Kidney capillary endothelial cell (primary cell): Measurements from ENCODE around the gene KRTAP5-1.

ENCODE experiments used
- DNase-seq: peaks from one replicate; pipeline ENCODE4 v3.0.0-alpha.2; 2018; ENCODE audit warnings: low spot score

KRTAP5-1 gene

GRCh38 chr11:1571760-1572196 is 13.3 kb downstream of the KRTAP5-1 start:
- no peak for DNase-seq

DNA sequence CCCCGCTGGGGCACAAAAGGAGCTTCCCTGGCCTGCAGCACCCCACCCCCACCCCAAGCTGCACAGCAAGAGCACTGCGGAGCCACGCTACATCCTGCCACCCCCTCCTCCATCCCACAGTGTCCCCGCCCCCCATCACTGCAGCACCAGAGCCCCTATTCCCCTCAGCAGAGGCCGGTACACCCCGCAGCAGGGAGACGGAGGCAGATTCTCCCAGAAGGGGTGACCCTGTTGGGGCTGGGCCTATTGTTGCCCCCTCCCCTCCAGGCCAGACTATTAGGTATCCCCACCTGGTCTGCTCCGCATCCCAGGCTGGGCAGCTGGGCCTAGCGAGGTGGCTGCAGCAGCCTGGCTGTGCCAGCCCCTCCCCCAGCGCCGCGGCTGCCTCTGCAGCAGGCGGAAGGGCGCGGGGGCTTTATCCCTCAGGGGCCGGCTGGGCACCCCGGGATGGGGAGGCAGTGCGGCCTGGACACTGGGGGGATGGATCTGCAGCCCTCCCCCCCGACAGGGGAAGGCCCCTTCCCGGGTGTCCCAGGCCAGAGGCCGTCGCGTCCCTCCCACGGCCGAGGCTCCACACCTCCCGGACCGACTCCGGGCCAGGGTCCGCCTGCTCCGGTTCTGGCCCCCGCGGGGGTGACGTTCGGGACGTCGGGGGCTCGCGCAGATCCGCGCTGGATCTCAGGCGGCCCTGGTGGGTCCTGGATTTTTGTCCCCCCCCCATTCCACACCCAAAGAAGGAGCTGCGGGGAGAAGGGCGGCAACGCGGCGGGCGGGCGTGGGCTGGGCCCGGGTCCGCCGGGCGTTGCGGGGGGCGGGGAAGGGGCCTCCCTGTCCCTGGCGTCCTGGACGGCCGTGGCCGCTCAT is 14.0 kb downstream of the KRTAP5-1 start:
- DNase-seq = no peak

DNA sequence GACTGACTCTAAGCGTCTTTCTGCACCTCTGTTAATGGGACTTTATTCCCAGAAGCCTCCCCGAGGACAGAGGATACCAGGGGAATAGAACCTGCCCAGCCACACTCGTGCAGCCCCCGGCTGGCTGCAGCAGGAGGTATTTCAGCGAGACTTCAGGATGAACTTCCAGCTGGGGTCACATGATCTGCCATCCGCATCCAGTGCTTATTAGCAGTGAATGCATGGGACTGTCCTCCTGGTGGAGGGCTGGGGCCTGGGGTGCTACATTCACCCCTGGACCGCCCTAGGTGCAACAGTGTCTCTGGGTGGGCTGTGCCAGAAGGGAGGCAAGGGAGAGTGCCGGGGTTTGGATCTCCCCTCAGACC is 14.6 kb downstream of the KRTAP5-1 start:
- no peak for DNase-seq

- no peak for DNase-seq
Measured at GRCh38 chr11:1570001-1570453, 15.1 kb downstream of the KRTAP5-1 start.

DNA sequence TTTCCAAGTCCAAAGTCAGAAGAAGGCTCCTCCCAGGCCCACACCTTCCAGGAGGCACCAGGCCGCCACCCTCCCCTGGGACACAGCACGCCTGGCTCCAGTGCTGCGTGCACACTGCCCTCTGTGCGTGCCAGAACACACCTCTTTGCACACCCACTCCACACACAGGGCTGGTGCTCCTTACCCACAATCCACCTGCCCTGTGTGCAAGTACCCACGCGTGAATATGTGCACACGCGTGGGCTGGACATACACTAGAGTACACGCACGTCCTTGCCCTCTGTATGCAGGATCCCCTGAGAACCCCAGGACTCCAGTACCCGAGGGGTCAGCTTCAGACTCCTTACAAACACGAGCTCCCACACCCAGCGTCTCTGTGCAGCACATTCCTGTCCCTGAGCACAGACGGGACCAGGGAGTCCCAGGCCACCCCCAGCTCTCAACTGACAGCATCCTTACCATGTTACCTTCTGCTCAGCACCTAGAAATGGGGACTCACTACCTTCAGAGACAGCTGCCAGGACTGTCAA is 15.8 kb downstream of the KRTAP5-1 start:
- DNase-seq = no peak

- DNase-seq = no peak
Measured at GRCh38 chr11:1568441-1568911, 16.6 kb downstream of the KRTAP5-1 start.

DNA sequence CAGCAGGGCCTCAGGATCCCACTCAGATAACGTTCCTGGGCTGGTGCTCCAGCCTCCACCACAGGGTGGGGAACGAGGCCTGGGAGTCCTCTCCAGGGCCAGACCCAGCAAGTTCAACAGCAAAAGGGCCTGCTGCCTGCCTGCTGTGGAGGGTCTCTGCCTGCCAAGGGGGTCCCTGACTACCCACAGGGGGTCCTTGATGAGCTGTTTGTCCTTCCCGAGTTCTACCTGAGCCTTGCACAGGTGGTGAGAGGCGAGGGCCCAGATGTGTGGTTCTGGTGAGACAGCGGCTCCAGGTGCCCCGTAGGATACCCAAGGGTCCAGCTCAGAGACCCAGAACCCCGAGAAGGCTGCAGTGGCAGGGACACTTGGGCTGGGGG is 17.4 kb downstream of the KRTAP5-1 start:
- no peak for DNase-seq

GRCh38 chr11:1567052-1567720 is 17.9 kb downstream of the KRTAP5-1 start:
- no peak for DNase-seq

DNA sequence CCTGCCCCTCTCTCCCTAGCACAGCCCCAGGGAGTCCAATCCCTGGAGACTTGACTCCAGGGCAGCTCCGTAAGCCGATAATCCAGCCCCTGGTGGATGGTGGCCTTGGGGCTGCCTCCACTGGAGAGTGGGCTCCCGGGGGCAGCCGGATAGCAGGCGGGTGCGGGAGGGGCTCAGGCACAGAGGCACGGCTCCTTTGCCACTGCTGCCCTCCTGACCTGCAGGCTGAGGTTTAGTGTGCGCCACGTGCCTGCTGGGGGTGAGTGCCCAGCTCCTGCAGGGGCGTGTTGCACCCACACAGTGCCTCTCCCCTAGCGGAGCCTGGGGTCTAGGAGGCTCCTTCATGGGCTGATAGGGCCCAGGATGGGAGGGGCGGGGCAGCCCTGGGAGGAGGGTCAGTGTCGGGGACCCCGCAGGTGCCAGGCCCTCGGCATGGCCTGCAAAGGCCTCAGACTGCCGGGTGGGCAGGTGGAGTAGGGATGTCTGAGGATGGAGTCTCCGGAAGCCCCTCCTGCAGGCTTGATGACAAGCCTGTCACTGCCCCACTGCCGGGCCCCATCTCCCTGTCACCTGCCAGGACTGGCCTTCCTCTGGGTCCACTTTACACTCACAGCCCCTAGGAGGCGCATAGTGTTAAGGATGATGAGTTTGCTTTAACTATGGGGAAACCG is 18.6 kb downstream of the KRTAP5-1 start:
- DNase-seq = no peak

GRCh38 chr11:1565904-1566247 is 19.2 kb downstream of the KRTAP5-1 start:
- no peak for DNase-seq

DNA sequence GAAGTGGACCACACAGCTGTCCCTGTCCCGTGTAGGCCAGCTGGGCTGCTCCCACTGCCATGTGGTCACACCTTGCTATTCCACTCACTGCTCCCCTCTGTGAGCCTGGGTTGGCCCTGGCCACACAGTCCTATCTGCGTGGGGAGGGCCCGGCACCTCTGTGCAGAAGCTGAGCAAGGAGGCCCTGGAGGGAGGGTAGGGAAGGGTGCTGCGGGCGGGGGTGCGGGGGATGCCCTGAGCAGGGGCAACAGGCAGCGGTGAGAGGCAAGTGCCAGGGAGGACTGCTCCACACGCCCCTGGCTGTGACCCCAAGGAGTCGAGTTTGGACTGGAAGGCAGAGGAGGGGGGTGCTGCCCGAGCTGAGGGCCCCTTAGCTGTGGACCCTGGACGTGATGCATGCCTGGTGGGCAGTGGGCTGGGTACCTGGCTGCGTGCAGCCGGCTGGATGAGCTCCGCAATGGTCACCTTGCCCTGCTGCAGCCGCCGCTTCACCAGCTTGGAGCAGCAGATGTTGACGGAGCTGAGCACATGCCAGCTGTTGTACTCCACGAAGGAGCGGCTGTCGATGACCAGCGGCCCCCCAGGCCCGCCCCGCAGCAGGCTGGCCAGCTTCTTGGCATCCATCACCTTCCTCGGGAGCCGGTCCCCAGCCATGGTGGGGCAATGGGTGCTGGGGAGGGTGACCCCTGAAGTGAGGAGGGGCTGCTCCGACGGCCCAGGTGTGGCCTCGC is 19.7 kb downstream of the KRTAP5-1 start:
- DNase-seq = no peak

DNA sequence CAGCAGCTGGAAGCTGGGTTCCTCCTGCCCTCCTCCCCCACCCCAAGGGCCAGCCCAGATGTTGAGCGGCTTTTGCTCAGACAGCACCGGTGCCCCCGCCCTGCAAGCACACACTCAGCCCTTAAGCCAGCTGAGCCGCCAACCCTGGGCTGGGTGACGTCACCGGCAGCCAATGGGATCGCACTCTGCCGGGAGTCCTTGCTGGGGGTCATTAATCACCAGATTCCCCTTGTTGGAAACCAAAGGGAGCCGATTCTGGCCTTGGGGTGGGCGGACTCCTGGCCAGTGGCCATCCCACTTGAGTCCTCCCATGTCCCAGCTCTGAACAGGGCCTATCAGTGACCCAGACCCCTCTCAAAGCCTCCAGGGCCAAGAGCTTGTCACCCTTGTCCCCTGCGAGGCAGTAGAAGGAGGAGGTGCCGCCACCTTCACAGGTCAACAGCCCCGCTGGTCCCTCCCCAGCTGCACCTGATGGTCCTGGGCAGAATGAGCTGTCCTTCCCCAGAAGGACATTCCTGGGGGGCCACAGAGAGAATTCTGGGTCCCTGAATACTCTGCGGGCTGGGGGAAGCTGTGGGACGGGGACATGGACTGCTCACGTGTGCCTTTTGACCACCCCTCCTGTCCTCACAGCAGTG is 20.4 kb downstream of the KRTAP5-1 start:
- peak; percentile 62 for DNase-seq

DNA sequence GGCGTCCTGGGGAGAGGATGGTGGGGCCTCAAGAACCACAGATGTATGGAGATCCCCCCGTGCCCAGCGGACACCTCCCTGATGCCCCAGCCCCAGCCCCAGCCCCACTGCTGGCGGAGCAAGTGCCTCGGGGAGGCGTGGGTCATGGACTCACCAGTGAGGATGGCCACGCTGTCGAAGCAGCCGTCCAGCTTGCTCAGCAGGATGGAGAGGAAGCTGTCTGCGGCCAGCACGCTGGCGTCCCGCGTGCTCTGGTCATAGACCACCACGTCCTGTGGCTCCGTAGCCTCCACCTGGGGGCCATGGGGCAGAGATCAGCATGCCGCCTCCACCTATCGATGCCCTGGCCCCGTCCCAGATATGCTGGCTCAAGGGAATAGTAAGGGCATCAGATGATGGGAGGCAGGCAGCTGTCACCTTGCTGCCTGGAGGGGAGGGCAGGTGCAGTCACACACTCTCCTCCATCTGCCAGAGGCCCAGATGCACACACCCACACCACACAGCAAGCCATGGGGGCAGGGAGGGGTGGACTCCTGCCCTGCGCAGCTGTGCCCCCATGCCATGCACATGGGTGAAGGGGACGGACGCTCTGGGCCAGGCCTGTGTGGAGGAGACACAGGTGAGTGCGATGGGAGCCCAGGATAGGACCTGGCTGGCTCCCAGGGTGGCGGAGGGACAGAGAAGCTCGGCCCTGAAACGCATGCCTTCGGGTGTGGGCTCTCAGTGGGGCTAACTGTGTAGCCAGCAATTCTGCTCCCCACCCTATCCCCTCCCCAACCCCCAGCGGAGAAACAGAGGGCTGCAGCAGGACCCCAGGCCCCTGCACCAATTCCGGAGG is 21.2 kb downstream of the KRTAP5-1 start:
- DNase-seq = no peak

DNA sequence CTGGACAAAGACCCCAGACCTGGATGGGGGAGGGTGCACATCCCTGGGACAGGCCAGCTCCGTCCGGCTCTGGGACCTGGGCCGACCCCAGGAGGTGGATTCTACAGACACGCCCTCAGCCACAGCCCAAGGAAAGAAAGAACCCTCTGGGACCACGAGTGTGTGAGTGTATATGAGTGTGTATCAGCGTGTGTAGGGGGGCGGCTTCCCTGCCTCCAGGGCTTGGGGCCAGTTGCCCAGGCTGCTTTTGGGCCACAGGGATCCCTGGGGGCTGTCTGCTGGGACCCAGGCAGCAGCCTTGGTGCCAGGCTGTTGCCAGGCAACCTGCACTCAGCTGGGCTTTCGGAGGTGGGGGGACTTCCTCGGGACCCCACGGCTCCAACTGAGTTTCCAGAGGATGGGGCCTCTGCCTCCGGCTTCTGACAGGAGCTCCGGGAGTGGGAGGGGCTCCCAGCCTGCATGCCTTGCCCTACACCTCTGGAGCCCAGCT is 21.9 kb downstream of the KRTAP5-1 start:
- DNase-seq = no peak

DNA sequence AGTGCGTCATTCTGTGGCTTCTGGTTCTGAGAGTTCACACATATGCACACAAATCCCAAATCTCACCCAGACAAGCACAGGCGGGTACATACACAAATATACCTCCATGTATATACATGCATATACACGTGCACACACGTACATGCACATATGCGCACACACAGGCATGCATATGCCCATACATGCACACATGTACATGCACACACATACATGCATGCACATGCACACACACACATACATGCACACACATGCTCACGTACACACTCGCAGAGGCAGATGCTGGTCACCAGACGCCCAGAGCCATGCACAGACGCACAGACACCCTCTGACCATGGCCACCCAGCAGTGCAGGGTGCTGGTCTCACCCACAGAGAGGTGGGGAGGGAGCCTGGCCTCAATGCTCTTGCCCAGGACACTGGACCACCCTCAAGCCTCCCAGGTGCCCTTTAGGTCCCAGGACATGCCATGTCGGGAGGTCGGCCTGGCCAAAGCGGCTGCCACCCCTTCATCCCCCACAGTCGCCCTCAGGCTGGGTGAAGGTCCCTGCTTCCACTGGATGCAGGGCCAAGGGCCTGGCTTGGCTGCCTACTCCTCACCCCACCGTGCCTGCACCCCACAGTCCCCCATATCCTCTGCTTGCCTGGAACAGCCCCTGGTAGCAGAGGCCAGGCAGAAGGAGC is 22.5 kb downstream of the KRTAP5-1 start:
- no peak for DNase-seq

- no peak for DNase-seq
Measured at GRCh38 chr11:1561955-1562354, 23.1 kb downstream of the KRTAP5-1 start.

DNA sequence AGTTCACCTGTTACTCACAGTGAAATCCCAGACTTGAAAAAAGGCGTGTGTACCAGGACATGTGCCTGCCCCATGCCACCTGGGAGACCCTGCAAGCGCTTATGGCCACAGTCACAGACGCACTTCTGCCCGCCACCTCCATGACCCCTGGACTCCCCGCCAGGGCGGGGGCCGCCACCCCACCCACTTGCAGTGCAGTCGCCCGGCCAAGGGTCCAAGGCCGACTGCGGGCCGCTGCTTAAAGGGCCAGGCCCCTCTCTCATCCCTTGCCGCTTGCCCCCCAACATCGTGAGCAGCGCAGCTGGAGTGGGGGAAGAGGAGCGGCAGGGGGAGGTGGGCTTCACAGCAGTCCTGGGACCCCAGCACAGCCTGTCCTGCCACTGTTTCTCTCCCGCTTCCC is 23.8 kb downstream of the KRTAP5-1 start:
- no peak for DNase-seq

GRCh38 chr11:1560649-1561251 is 24.3 kb downstream of the KRTAP5-1 start:
- DNase-seq = no peak

DNA sequence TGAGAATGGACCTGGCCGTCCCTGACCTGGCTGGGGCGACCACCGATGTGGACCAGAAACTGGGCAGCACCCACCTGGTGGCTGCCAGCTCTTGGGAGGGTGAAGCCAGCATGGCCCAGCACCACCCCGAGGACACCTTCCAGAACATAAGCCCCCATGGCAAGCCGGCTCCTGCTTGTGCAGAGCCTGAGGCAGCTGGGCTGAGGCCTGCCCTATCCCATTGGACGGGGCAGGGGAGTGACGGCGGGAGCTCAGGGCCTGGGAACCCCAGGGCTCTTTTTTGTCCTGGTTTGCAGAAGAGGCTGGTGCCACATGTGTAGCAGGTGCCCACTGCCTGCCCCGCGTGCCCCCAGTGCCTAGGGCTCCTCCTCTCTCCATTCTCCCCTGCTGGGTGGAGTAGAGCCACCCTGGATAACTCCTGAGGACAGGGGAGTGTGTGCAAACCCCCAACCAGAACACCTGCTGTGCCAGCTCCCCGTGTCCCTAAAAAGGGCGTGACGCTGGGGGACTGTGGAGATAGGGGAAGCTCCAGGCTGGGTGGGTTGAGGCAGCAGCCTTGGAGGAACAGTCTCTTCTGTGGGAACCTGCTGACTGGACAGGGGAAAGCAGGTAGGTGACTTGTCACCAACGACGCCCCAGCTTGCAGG is 25.0 kb downstream of the KRTAP5-1 start:
- DNase-seq = no peak
